Adrenal gland (tissue), 12 donors: ENCODE measurements around the gene IL11RA. TPM values are rescaled to one million over a fixed set of nuclear protein-coding genes. Genes with fewer than 3 reads are reported as not detected.

Source experiments
- DNase-seq, 7 donors: peaks; one replicate each; pipeline ENCODE4 v3.0.0-alpha.2; 2019 to 2020
- H3K27ac ChIP-seq, 5 donors: fragments of 200-600 bp; sonication (generic) in 4 of 5; 1 replicate in 3 of 5; 2 replicates in 2 of 5; pipeline versions ENCODE4 v1.5.1 to v1.8.0; 2016 to 2020; ENCODE audit warnings: mild to moderate bottlenecking in 1 of 5
- H3K27me3 ChIP-seq: fragments of 200-600 bp; 2 replicates; pipeline ENCODE4 v1.8.0; 2021
- H3K36me3 ChIP-seq, 2 donors: fragments of 200-600 bp; replicated peaks in 1 of 2; 1 replicate in 1 of 2; 2 replicates in 1 of 2; pipeline versions ENCODE4 v1.5.1 to v1.8.0; 2018 to 2022
- H3K4me1 ChIP-seq, 2 donors: fragments of 200-600 bp; replicated peaks in 1 of 2; 1 replicate in 1 of 2; 2 replicates in 1 of 2; pipeline versions ENCODE4 v1.5.1 to v1.8.0; 2018 to 2021
- H3K4me3 ChIP-seq, 4 donors: fragments of 200-600 bp; sonication (generic) in 3 of 4; one replicate each; pipeline ENCODE4 v1.5.1; 2016 to 2018
- H3K9me3 ChIP-seq, 3 donors: fragments of 200-600 bp; sonication (generic) in 1 of 3; replicated peaks in 1 of 3; 1 replicate in 2 of 3; 2 replicates in 1 of 3; pipeline versions ENCODE4 v1.5.1 to v1.8.0; 2016 to 2021
- POLR2A ChIP-seq, 2 donors: fragments of 450-650 bp; IDR thresholded peaks; one replicate each; pipeline ENCODE4 v1.6.1; 2017; ENCODE audit warnings: antibody characterized with exemption in 2 of 2, mild to moderate bottlenecking in 2 of 2, moderate library complexity in 1 of 2
- WGBS, 4 donors: extraction: QIAGEN DNeasy Blood & Tissue Kit in 2 of 4; methylation state at CpG; one replicate each; pipeline versions ENCODE4 v1.1.5 to v1.1.7; 2013 to 2017; 5-methylcytosine and 5-hydroxymethylcytosine counted together
- intact Hi-C, 2 donors: fragments of 100-400 bp; cut with DNase I; formaldehyde crosslinking; loops; one replicate each; pipeline versions ENCODE4 v1.14.1 to v1.15.0; 2022 to 2023
- polyA plus RNA-seq, 3 donors: library from polyadenylated mRNA; stranded (reverse); fragments of 200-250 nt in 2 of 3; fragments of 350-450 nt in 1 of 3; fragmentation: Illumina TruSeq in 1 of 3; extraction: RNeasy Lipid Tissue Mini Kit (QIAGEN cat#74804) in 1 of 3; gene quantifications; one replicate each; pipeline ENCODE4 v1.2.3, GENCODE V29; 2013 to 2014
- total RNA-seq, 9 donors: library from RNA; depleted of rRNA in 4 of 9; stranded (reverse); fragments of >200 nt in 4 of 9; fragments of 120-200 nt in 1 of 9; fragmentation: NEBNext Ultra II Directional in 1 of 9; extraction: Animal tissue kit (Norgen Biotek cat#: 25700) in 1 of 9; gene quantifications; one replicate each; pipeline versions ENCODE4 v1.1.0 to v1.2.4, GENCODE V29; 2013 to 2023
- TF ChIP-seq, protein P1 (sequence below), 6 experiments: fragments of 450-650 bp in 4 of 6; fragments of 200-600 bp in 2 of 6; sonication (generic) in 1 of 6; IDR thresholded peaks; 1 replicate in 5 of 6; 2 replicates in 1 of 6; pipeline versions ENCODE4 v1.5.1 to v1.8.0; 2016 to 2021; ENCODE audit warnings: antibody characterized with exemption in 6 of 6, mild to moderate bottlenecking in 2 of 6, moderate library complexity in 1 of 6
- donor health status: healthy with polysubstance abuse.
- donor health status: Bipolar disorder and iron deficiency.
- donor health status: DM: yes; HTN: yes; CAD: no.
- donor health status: DM: no; HTN: no; CAD: no.
- donor health status: DM: no; HTN: no; CAD: no.
- donor health status: DM: yes; HTN: yes; CAD: no.

IL11RA gene
- total and polyA plus RNA-seq, 12 donors = 5.2 to 53.7 (median 15.7) TPM

DNA sequence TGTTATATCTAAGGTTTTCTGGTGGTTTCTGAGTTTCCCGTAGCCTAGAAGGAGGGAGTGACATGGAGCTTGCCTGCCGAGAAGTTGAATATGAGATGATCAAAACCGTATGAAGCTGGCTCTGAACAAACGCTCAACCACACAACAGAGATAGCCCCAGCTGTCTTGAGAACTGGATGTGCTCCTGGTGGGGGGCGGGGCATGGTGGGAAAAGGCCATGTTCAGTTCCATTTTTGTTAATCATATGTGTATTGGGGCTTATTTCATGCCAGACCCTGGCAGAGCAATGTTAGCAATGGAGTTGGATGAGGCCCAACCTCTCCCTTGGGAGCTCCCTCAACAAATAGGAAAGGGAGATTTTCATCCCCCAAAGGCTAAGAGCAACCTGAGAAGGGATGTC is 34.2 kb downstream of the IL11RA start:
- Histone ChIP-seq H3K9me3 (no peaks in the 10 kb centered on the region), H3K27me3 (no peaks in the 10 kb centered on the region), H3K27ac (no peak overlapping the region), H3K4me3 (no peak overlapping the region), H3K36me3 (no peaks in the 10 kb centered on the region), H3K4me1 (no peaks in the 10 kb centered on the region)
- TF ChIP-seq, protein P1, sequence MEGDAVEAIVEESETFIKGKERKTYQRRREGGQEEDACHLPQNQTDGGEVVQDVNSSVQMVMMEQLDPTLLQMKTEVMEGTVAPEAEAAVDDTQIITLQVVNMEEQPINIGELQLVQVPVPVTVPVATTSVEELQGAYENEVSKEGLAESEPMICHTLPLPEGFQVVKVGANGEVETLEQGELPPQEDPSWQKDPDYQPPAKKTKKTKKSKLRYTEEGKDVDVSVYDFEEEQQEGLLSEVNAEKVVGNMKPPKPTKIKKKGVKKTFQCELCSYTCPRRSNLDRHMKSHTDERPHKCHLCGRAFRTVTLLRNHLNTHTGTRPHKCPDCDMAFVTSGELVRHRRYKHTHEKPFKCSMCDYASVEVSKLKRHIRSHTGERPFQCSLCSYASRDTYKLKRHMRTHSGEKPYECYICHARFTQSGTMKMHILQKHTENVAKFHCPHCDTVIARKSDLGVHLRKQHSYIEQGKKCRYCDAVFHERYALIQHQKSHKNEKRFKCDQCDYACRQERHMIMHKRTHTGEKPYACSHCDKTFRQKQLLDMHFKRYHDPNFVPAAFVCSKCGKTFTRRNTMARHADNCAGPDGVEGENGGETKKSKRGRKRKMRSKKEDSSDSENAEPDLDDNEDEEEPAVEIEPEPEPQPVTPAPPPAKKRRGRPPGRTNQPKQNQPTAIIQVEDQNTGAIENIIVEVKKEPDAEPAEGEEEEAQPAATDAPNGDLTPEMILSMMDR (IDR thresholded peaks at IDR 0.05) = no peak
- TF ChIP-seq POLR2A (IDR thresholded peaks at IDR 0.05) = no peak
- intact Hi-C loops = no loop called here
- 80 to 90% (median 87%) methylated on average over 4 to 5 of the region's 5 CpGs for WGBS, 4 donors
- no peak for DNase-seq

DNA sequence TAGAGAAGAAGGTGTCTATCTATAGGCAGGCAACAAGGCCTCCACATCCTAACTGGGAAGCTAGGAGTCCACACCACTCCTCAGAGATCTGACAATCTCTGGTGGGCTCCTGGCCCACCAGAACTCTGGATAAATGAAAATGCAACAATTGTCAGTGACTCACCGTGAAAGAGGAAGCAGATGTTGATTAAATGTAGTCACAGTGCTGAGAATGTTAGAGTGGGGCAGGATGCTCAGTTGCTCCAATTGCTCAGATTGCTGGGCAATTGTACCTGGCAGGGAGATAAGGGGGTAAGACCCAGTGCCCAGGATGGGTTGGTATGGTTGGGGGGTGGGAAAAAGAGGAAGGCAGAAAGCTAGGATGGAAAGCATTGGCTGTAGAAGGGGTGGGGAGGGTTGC is 34.7 kb downstream of the IL11RA start:
- TF ChIP-seq, protein P1 (IDR thresholded peaks at IDR 0.05) = no peak
- no peak for TF ChIP-seq POLR2A (IDR thresholded peaks at IDR 0.05)
- Histone ChIP-seq H3K27ac (no peak overlapping the region), H3K27me3 (no peaks in the 10 kb centered on the region), H3K36me3 (no peaks in the 10 kb centered on the region), H3K4me1 (no peaks in the 10 kb centered on the region), H3K9me3 (no peaks in the 10 kb centered on the region), H3K4me3 (no peak overlapping the region)
- no peak for DNase-seq
- 65 to 77% (median 71%) methylated on average over 1 of the region's 1 CpG for WGBS, 4 donors
- intact Hi-C loops = no loop called here

DNA sequence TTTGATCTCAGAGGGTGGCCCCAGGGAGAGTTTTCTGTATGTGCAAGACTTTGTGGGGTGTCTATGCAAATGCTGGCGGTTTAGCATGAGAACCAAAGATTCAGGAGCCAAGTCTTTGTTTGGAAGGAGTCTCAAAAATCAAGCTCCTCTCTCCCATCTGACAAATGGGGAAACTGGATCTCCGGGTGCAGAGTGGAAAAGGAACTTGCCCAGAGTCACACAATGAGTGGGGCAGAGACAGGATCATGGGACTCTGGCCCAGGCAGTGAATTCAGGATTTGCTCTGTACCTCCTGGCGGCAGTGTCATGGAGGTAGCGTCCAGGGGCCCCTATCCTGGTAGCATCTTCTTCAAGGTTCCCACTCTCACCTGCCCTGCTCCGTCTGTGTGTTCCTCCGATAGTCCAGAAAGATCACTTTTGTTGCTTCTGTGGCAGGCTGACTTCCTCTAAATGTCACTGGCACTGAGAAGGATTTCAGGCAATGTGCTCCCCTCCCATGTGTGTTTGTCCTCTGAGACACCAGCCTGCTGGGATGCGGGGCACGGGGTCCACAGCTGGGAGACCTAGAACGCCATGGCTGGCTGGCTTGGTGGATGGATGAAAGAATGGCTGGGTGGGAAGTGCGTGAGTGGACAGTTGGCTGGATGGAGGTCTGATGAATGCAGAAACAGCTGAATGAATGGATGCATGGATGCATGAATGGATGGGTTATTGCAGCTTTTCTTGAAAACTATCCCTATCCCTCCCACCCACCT is 35.5 kb downstream of the IL11RA start:
- no peak for TF ChIP-seq POLR2A (IDR thresholded peaks at IDR 0.05)
- TF ChIP-seq, protein P1 (IDR thresholded peaks at IDR 0.05) = no peak
- Histone ChIP-seq H3K27ac (no peak overlapping the region), H3K4me3 (no peak overlapping the region), H3K36me3 (no peaks in the 10 kb centered on the region), H3K4me1 (no peaks in the 10 kb centered on the region), H3K9me3 (no peaks in the 10 kb centered on the region), H3K27me3 (no peaks in the 10 kb centered on the region)
- intact Hi-C loops = no loop called here
- 75 to 93% (median 88%) methylated on average over 10 of the region's 10 CpGs for WGBS, 4 donors
- DNase-seq = no peak

DNA sequence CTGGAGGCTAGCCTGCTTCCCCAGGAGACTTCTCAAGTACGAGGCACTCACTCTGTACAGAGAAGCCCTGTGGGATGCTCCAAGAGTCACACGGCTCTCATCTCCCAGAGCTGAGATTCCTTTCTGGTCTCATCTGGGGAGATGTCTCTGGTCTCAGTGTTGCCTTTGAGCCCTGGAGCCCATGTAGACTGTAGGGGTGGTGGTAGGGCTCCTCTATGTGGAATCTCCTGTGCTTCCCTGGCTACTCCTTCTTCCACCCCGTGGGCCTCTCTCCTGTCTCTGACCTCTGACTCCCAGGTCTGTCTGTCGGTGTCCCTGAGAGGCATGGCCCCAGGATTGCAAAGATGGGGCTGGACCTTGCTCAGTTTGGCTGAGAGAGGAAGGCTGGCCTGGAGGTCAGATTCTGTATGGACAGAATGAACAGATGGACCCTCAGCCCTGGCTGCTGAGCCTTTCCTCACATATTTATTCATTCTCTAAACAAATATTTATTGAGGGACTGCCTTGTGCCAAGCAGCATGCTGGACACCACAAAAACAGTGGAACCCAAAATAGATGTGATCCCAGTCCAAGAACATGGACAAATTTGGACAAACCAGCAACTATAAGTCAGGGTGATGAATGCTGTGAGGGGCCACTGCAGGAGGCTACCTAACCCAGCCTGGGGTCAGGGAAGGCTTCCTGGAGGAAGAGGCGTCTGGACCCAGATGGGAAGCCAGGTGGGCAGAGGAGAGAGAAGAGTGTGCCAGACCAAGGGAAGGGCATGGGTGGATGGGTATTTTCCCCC is 36.5 kb downstream of the IL11RA start:
- TF ChIP-seq, protein P1 (IDR thresholded peaks at IDR 0.05) = no peak
- no peak for TF ChIP-seq POLR2A (IDR thresholded peaks at IDR 0.05)
- Histone ChIP-seq H3K27ac (no peak overlapping the region), H3K36me3 (no peaks in the 10 kb centered on the region), H3K4me1 (no peaks in the 10 kb centered on the region), H3K27me3 (no peaks in the 10 kb centered on the region), H3K4me3 (no peak overlapping the region), H3K9me3 (no peaks in the 10 kb centered on the region)
- intact Hi-C loops = no loop called here
- WGBS, 4 donors = 61 to 78% (median 64%) methylated on average over 4 to 5 of the region's 5 CpGs
- DNase-seq = no peak
